Erythroblast (primary cell): ENCODE data around the gene SCD5.
A peak's percentile ranks its signal among the peaks of the same experiment; 100 is the strongest.

ENCODE experiments used
- DNase-seq, 2 experiments: peaks; one replicate each; lab custom pipeline; 2025; lab: John Stamatoyannopoulos, UW
- GATA1 ChIP-seq: IDR thresholded peaks from 2 replicates; pipeline ENCODE4 v1.6.1; 2011; ENCODE audit warnings: low read depth, mild to moderate bottlenecking, control low read depth, low read length, moderate library complexity
- POLR2A ChIP-seq: IDR thresholded peaks from 2 replicates; pipeline ENCODE4 v1.6.1; 2011; ENCODE audit warnings: mild to moderate bottlenecking, low read length

The SCD5 gene

GRCh38 chr4:82809619-82810018, 11.0 kb upstream of the SCD5 start:
- DNase-seq = peak in 1 of 2 experiments; percentile 15
- no peak for TF ChIP-seq GATA1
- TF ChIP-seq POLR2A = no peak

DNA sequence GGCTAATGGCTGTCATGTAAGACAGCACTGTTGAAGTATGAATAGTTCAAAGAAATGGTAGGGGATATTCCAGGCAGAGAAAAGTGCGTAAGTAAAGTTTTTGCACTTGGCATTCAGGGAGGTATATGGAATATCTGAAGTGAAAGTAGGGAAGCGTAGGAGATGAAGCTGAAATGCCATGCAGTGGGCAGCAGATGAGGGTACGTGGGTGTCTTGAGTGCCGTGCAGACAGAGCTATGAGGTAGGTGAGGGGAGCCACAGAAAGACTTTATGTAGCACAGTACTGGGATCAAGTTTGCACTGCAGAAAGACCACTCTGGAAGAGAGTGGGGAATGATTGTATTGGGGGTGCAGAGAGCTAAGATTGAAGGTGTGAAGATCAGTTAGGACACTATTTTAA, 5.2 kb upstream of the SCD5 start:
- no peak for TF ChIP-seq POLR2A
- TF ChIP-seq GATA1 = no peak
- DNase-seq = no peak

DNA sequence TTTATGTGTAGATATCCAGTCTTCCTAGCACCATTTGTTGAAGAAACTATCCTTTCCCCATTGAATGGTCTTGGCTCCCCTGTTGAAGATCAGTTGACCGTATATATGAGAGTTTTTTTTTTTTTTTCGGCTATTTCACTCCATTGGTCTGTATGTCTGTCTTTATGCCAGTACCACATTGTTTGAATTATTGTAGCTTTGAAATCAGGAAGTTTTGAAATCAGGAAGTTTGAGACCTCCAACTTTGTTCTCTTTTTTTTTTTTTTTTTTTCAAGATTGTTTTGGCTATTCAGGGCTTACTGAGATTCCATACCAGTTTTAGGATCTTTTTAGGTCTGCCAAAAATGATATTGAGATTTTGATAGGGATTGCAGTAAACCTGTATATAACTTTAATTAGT, 4.3 kb upstream of the SCD5 start:
- TF ChIP-seq POLR2A = no peak
- TF ChIP-seq GATA1 = no peak
- DNase-seq = no peak

DNA sequence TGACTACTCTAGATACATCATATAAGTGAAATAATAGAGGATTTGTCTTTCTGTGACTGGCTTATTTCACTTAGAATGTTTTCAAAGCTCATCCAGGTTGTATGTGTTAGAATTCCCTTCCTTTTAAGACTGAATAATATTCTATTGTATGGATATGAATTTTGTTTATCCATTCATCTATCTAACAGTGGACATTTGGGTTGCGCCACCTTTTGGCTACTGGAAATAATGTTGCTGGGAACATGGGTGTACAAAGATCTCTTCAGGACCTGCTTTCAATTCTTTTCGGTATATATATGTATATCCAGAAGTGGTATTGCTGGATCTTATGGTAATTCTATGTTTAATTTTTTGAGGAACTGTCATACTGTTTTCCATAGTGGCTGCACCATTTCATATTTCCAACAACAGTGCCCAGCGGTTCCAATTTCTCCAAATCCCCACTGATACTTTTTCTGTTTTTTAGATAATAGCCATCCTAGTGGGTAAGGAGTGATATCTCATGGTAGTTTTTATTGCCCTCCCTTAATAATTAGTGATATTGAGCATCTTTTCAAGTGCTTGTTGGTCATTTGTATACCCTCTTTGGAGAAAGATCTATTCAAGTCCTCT, 3.4 kb upstream of the SCD5 start:
- peak; percentile 6 to 8 for DNase-seq
- TF ChIP-seq POLR2A (no peak), GATA1 (no peak)

GRCh38 chr4:82799006-82799881, 648 bp upstream of the SCD5 start:
- TF ChIP-seq POLR2A = no peak
- TF ChIP-seq GATA1 = no peak
- DNase-seq = no peak

- peak in 1 of 2 experiments; percentile 24 for DNase-seq
- TF ChIP-seq POLR2A (no peak), GATA1 (no peak)
These were observed 1.0 kb downstream of the SCD5 start for GRCh38 chr4:82797405-82798111.

DNA sequence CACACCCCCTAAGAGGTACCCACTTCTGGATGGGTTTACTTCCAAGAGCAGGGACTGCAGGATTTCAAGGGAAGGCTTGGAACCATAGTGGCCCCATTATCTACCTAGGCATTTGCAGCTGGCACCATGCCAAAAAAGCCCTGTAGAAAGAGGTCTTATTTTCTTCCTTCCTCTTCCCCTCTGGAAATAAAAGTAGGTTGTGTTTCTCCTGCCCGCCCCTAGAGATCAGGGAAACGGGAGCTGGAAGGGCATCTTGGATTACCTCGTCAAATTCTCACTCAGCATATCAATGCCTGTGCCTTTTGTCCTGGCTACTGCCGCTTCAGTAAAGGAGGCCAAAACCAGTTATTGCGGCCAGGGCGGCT, 1.6 kb downstream of the SCD5 start:
- DNase-seq = peak in 1 of 2 experiments; percentile 19

GRCh38 chr4:82792912-82793649, 5.5 kb downstream of the SCD5 start:
- TF ChIP-seq POLR2A (no peak), GATA1 (no peak)
- DNase-seq = no peak

More for the DNA sequence above, 1.6 kb downstream of the SCD5 start:
- no peak for TF ChIP-seq GATA1
- no peak for TF ChIP-seq POLR2A

DNA sequence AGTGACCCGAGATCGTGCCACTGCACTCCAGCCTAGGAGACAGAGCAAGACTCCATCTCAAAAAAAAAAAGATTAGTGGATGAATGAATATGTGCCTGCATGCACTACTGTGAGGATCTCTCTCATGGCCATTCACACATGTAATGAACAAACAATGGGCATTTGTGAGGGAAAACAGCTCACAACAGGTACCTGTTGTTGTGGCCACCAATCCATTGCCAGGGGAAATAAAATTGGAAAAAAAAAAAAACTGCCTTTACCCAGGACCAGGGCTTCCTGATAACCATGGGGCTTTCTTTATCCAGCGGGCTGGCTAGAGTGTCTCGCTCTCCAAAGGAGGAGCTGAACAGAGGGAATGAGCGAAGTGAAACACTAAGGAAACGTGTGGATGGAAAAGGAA, 7.4 kb downstream of the SCD5 start:
- no peak for DNase-seq

GRCh38 chr4:82790060-82790660, 8.4 kb downstream of the SCD5 start:
- no peak for TF ChIP-seq POLR2A
- no peak for TF ChIP-seq GATA1
- DNase-seq = no peak

More for the DNA sequence above, 7.4 kb downstream of the SCD5 start:
- TF ChIP-seq GATA1 (no peak), POLR2A (no peak)

- no peak for DNase-seq
- TF ChIP-seq POLR2A (no peak), GATA1 (no peak)
These were observed 9.4 kb downstream of the SCD5 start for GRCh38 chr4:82789025-82789776.

- DNase-seq = no peak
These were observed 11.3 kb downstream of the SCD5 start for GRCh38 chr4:82787342-82787741.

More at GRCh38 chr4:82787342-82787741, 11.3 kb downstream of the SCD5 start:
- TF ChIP-seq POLR2A (no peak), GATA1 (no peak)
